Embryonic facial prominence (tissue), 1 donor: ENCODE data around the gene BAIAP2L2.
"Not testable (repeated sequence)": the region's sequence is repeated elsewhere in the genome, so short reads cannot be mapped to it uniquely, and the experiment has no call there.

ENCODE experiments used
- DNase-seq: peaks from one replicate; pipeline ENCODE4 v3.0.0-alpha.2; 2016; ENCODE audit errors: extremely low spot score

The BAIAP2L2 gene

GRCh38 chr22:38038890-38039812, 71.3 kb downstream of the BAIAP2L2 start:
- no peak for DNase-seq

- no peak for DNase-seq
These were observed 72.1 kb downstream of the BAIAP2L2 start for GRCh38 chr22:38038426-38038825.

GRCh38 chr22:38037367-38038150, 72.9 kb downstream of the BAIAP2L2 start:
- not testable (repeated sequence) for DNase-seq

- no peak for DNase-seq
These were observed 74.0 kb downstream of the BAIAP2L2 start for GRCh38 chr22:38036392-38037062.

GRCh38 chr22:38035530-38035885, 75.0 kb downstream of the BAIAP2L2 start:
- DNase-seq = no peak
